SK-N-SH (cell line): ENCODE results near the gene SPATA20. TPM values are rescaled to one million over a fixed set of nuclear protein-coding genes. Genes with fewer than 3 reads are reported as not detected.

Experiments used
- CTCF ChIA-PET: fragments of 300-600, 350-600 bp; formaldehyde crosslinking; extraction: SDS; loops from one replicate; lab custom pipeline; 2021; lab: Yijun Ruan, JAX
- POLR2A ChIA-PET: fragments of 350-600 bp; sonication (Branson Sonifier 250); formaldehyde crosslinking; extraction: SDS; loops from one replicate; lab custom pipeline; 2020; ENCODE audit warnings: antibody characterized with exemption, inconsistent platforms; lab: Yijun Ruan, JAX
- DNase-seq: peaks from one replicate; pipeline ENCODE4 v3.0.0; 2012
- H2AFZ ChIP-seq: fragments of 200-600 bp; sonication (generic); 2 replicates; pipeline ENCODE4 v1.8.1; 2016; ENCODE audit warnings: antibody characterized with exemption, mild to moderate bottlenecking, low read depth
- H3F3A ChIP-seq: fragments of 200-600 bp; sonication (generic); replicated peaks from 2 replicates; pipeline ENCODE3; 2016; ENCODE audit warnings: antibody characterized with exemption, mild to moderate bottlenecking; ENCODE audit not compliant: insufficient read depth
- H3K27ac ChIP-seq, 2 experiments: fragments of 200-500 bp in 1 of 2; fragments of 200-600 bp in 1 of 2; sonication (Bioruptor generic) in 1 of 2; sonication (generic), shearing (Covaris generic) in 1 of 2; 2 replicates each; pipeline versions ENCODE4 v1.5.1 to v1.6.1; 2014 to 2016; ENCODE audit warnings: low read depth in 2 of 2, inconsistent platforms in 1 of 2, low read length in 1 of 2, mild to moderate bottlenecking in 1 of 2, mixed read lengths in 1 of 2
- H3K27me3 ChIP-seq: fragments of 200-600 bp; sonication (generic), shearing (Covaris generic); 2 replicates; pipeline ENCODE4 v1.6.1; 2016; ENCODE audit warnings: mixed run types; ENCODE audit not compliant: insufficient read depth
- H3K36me3 ChIP-seq, 2 experiments: fragments of 200-500 bp in 1 of 2; fragments of 200-600 bp in 1 of 2; sonication (Bioruptor generic) in 1 of 2; sonication (generic) in 1 of 2; replicated peaks in 1 of 2; 2 replicates each; pipeline versions ENCODE3 to v1.5.1; 2014 to 2016; ENCODE audit warnings: low read length in 1 of 2, mild to moderate bottlenecking in 1 of 2; ENCODE audit not compliant: insufficient read depth in 2 of 2, control insufficient read depth in 1 of 2
- H3K4me1 ChIP-seq, 2 experiments: fragments of 200-500 bp in 1 of 2; fragments of 200-600 bp in 1 of 2; sonication (Bioruptor generic) in 1 of 2; sonication (generic), shearing (Covaris generic) in 1 of 2; 2 replicates each; pipeline versions ENCODE4 v1.5.1 to v1.6.1; 2014 to 2016; ENCODE audit warnings: low read depth in 1 of 2, low read length in 1 of 2, mixed run types in 1 of 2; ENCODE audit not compliant: insufficient read depth in 2 of 2, control insufficient read depth in 1 of 2
- H3K4me2 ChIP-seq: fragments of 200-600 bp; sonication (generic), shearing (Covaris generic); 2 replicates; pipeline ENCODE4 v1.6.1; 2017; ENCODE audit warnings: mixed run types
- H3K4me3 ChIP-seq, 2 experiments: fragments of 200-500 bp in 1 of 2; fragments of 200-600 bp in 1 of 2; sonication (Bioruptor generic) in 1 of 2; sonication (generic), shearing (Covaris generic) in 1 of 2; 2 replicates each; pipeline versions ENCODE4 v1.5.1 to v1.8.1; 2014 to 2016; ENCODE audit warnings: low read depth in 2 of 2, inconsistent platforms in 1 of 2, low read length in 1 of 2, mild to moderate bottlenecking in 1 of 2, mixed read lengths in 1 of 2, moderate library complexity in 1 of 2
- H3K79me2 ChIP-seq: fragments of 200-600 bp; sonication (generic); 2 replicates; pipeline ENCODE4 v1.8.1; 2017; ENCODE audit warnings: mild to moderate bottlenecking; ENCODE audit not compliant: insufficient read depth
- H3K9ac ChIP-seq: fragments of 200-600 bp; sonication (generic); 2 replicates; pipeline ENCODE4 v1.6.1; 2017; ENCODE audit warnings: mixed run types
- H3K9me2 ChIP-seq: fragments of 200-600 bp; sonication (generic); 2 replicates; pipeline ENCODE4 v1.6.1; 2017; ENCODE audit warnings: mixed run types
- H3K9me3 ChIP-seq: fragments of 200-600 bp; sonication (generic); 2 replicates; pipeline ENCODE4 v1.6.1; 2017; ENCODE audit warnings: mixed run types, mild to moderate bottlenecking, moderate library complexity
- H4K20me1 ChIP-seq: fragments of 200-600 bp; sonication (generic); 2 replicates; pipeline ENCODE4 v1.6.1; 2017; ENCODE audit warnings: mild to moderate bottlenecking, mixed run types; ENCODE audit not compliant: insufficient read depth
- CHD2 ChIP-seq: fragments of 150-350 bp; IDR thresholded peaks from 2 replicates; pipeline ENCODE4 v1.6.1; 2018; ENCODE audit warnings: low read length; ENCODE audit not compliant: partially characterized antibody
- ELF1 ChIP-seq: IDR thresholded peaks from 2 replicates; pipeline ENCODE4 v1.4.0; 2012
- EP300 ChIP-seq, 2 experiments: IDR thresholded peaks; 2 replicates each; pipeline versions ENCODE4 v1.4.0 to v1.6.1; 2012; ENCODE audit warnings: borderline replicate concordance in 1 of 2, low read depth in 1 of 2, low read length in 1 of 2
- FOSL2 ChIP-seq: IDR thresholded peaks from 2 replicates; pipeline ENCODE4 v1.4.0; 2012; ENCODE audit warnings: low read depth, mild to moderate bottlenecking, moderate library complexity, borderline replicate concordance
- FOXJ3 ChIP-seq: sonication (generic); formaldehyde crosslinking; IDR thresholded peaks from 2 replicates; pipeline ENCODE4 v1.5.1; 2020; ENCODE audit warnings: mild to moderate bottlenecking, missing genetic modification reagents
- FOXM1 ChIP-seq: IDR thresholded peaks from 2 replicates; pipeline ENCODE4 v1.4.0; 2012; ENCODE audit warnings: low read depth, mild to moderate bottlenecking
- GABPA ChIP-seq: IDR thresholded peaks from 2 replicates; pipeline ENCODE4 v1.4.0; 2012; ENCODE audit warnings: low read depth, mild to moderate bottlenecking
- MXI1 ChIP-seq: IDR thresholded peaks from 2 replicates; pipeline ENCODE4 v1.6.1; 2012; ENCODE audit warnings: mild to moderate bottlenecking, low read depth, low read length, improper control_type of control experiment
- NFIC ChIP-seq: IDR thresholded peaks from 2 replicates; pipeline ENCODE4 v1.4.0; 2012; ENCODE audit warnings: borderline replicate concordance
- NRF1 ChIP-seq: IDR thresholded peaks from 2 replicates; pipeline ENCODE4 v1.6.1; 2012; ENCODE audit warnings: low read depth, mild to moderate bottlenecking, low read length
- RAD21 ChIP-seq: IDR thresholded peaks from 2 replicates; pipeline ENCODE4 v1.6.1; 2012; ENCODE audit warnings: mild to moderate bottlenecking, low read length
- RFX5 ChIP-seq: IDR thresholded peaks from 2 replicates; pipeline ENCODE4 v1.6.1; 2012; ENCODE audit warnings: mild to moderate bottlenecking, improper control_type of control experiment, low read length
- RXRA ChIP-seq: IDR thresholded peaks from 2 replicates; pipeline ENCODE4 v1.4.0; 2012; ENCODE audit warnings: low read depth, mild to moderate bottlenecking, borderline replicate concordance
- SMC3 ChIP-seq: IDR thresholded peaks from 2 replicates; pipeline ENCODE4 v1.6.1; 2012; ENCODE audit warnings: low read depth, low read length, improper control_type of control experiment
- TAF1 ChIP-seq: IDR thresholded peaks from 2 replicates; pipeline ENCODE4 v1.6.1; 2012; ENCODE audit warnings: low read depth, mild to moderate bottlenecking, low read length, moderate library complexity, borderline replicate concordance
- TCF12 ChIP-seq: IDR thresholded peaks from 2 replicates; pipeline ENCODE4 v1.4.0; 2012
- YY1 ChIP-seq: IDR thresholded peaks from 2 replicates; pipeline ENCODE4 v1.4.0; 2012; ENCODE audit warnings: low read depth, mild to moderate bottlenecking
- WGBS: methylation state at CpG from one replicate; pipeline ENCODE4 v1.1.6; 2017; ENCODE audit warnings: low lambda C conversion rate; 5-methylcytosine and 5-hydroxymethylcytosine counted together
- polyA plus RNA-seq, 3 experiments: library from polyadenylated mRNA; depleted of rRNA; stranded (reverse); fragments of >200 nt; gene quantifications; 2 replicates each; pipeline ENCODE4 v1.2.3, GENCODE V29; 2012
- TF ChIP-seq, protein P1 (sequence below): fragments of 150-350 bp; IDR thresholded peaks from 2 replicates; pipeline ENCODE4 v1.6.1; 2017; ENCODE audit warnings: antibody characterized with exemption, low read length, low read depth, borderline replicate concordance
- TF ChIP-seq, protein P2 (sequence below): fragments of 200-600 bp; sonication (generic); IDR thresholded peaks from 2 replicates; pipeline ENCODE4 v1.6.1; 2017; ENCODE audit warnings: antibody characterized with exemption, mild to moderate bottlenecking, moderate library complexity
- TF ChIP-seq, protein P3 (sequence below): fragments of 150-350 bp; IDR thresholded peaks from 2 replicates; pipeline ENCODE4 v1.6.1; 2016; ENCODE audit warnings: mild to moderate bottlenecking, low read depth, low read length
- TF ChIP-seq, protein P4 (sequence below): IDR thresholded peaks from 2 replicates; pipeline ENCODE4 v1.4.0; 2012; ENCODE audit warnings: low read depth, borderline replicate concordance
- TF ChIP-seq, protein P5 (sequence below): IDR thresholded peaks from 2 replicates; pipeline ENCODE4 v1.4.0; 2012; ENCODE audit warnings: low read depth, borderline replicate concordance

Gene SPATA20
- polyA plus RNA-seq, 1 of the 3 experiments (the other 2 are of a cell fraction), result 92.0 TPM

DNA sequence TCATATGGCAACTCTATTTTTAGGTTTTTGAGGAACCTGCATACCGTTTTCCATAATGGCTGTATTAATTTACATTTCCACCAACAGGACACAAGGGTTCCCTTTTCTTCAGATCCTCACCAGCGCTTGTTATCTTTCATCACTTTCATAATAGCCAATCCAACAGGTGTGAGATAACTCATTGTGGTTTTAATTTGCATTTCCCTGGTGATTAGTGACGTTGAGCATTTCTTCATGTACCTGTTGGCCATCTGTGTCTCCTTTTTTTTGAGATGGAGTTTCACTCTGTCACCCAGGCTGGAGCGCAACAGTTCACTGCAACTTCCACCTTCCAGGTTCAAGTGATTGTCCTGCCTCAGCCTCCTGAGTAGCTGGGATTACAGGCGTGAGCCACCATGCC lies 51.5 kb downstream of the SPATA20 start:
- no peak overlapping the region for H3K9ac ChIP-seq
- H4K20me1 ChIP-seq, result no peaks in the 10 kb centered on the region
- no peak for DNase-seq
- no peaks in the 10 kb centered on the region for H3F3A ChIP-seq
- TF ChIP-seq FOXM1 (no peak), TCF12 (no peak), RXRA (no peak), FOXJ3 (CRISPR knock-in tag) (no peak), NFIC (no peak), YY1 (no peak), TAF1 (no peak), GABPA (no peak), SMC3 (no peak), ELF1 (no peak), NRF1 (no peak), MXI1 (no peak), CHD2 (no peak), RAD21 (no peak), FOSL2 (no peak), RFX5 (no peak)
- TF ChIP-seq, protein P1, sequence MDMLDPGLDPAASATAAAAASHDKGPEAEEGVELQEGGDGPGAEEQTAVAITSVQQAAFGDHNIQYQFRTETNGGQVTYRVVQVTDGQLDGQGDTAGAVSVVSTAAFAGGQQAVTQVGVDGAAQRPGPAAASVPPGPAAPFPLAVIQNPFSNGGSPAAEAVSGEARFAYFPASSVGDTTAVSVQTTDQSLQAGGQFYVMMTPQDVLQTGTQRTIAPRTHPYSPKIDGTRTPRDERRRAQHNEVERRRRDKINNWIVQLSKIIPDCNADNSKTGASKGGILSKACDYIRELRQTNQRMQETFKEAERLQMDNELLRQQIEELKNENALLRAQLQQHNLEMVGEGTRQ, result no peak
- TF ChIP-seq, protein P2, sequence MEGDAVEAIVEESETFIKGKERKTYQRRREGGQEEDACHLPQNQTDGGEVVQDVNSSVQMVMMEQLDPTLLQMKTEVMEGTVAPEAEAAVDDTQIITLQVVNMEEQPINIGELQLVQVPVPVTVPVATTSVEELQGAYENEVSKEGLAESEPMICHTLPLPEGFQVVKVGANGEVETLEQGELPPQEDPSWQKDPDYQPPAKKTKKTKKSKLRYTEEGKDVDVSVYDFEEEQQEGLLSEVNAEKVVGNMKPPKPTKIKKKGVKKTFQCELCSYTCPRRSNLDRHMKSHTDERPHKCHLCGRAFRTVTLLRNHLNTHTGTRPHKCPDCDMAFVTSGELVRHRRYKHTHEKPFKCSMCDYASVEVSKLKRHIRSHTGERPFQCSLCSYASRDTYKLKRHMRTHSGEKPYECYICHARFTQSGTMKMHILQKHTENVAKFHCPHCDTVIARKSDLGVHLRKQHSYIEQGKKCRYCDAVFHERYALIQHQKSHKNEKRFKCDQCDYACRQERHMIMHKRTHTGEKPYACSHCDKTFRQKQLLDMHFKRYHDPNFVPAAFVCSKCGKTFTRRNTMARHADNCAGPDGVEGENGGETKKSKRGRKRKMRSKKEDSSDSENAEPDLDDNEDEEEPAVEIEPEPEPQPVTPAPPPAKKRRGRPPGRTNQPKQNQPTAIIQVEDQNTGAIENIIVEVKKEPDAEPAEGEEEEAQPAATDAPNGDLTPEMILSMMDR, result no peak
- TF ChIP-seq, all 33 proteins: peak for 0
- Histone ChIP-seq H3K36me3 (no peaks in the 10 kb centered on the region), H2AFZ (no peak overlapping the region), H3K4me2 (no peak overlapping the region), H3K9me3 (no peaks in the 10 kb centered on the region), H3K79me2 (no peaks in the 10 kb centered on the region), H3K27me3 (no peaks in the 10 kb centered on the region), H3K4me3 (no peak overlapping the region), H3K9me2 (no peaks in the 10 kb centered on the region), H3K4me1 (peaks cover 0 to 51% of the 10 kb centered on the region in 2 experiments; a peak in 3 of 4 replicates), H3K27ac (no peak overlapping the region)
- 92% methylated on average over 5 of the region's 5 CpGs for WGBS
- POLR2A ChIA-PET, result no interaction called here
- CTCF ChIA-PET, result interaction anchor here (0.8 to 22.2 kb wide), 8 partner anchors 10 to 47 kb away, joined by 3 to 402 read pairs (median 6); partner anchors contain the start of gene ABCC3

DNA sequence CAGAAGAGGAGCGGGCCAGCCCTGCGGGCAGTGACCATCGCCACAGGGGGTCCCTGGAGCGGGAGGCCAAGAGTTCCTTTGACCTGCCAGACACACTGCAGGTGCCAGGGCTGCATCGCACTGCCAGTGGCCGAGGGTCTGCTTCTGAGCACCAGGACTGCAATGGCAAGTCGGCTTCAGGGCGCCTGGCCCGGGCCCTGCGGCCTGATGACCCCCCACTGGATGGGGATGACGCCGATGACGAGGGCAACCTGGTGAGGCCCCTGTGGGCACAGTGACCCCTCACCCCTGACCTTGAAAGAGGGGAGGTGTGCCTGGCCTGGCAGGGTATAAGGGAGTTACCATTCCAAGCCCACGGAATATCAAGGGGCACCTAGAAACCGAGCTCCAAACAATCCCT lies 52.6 kb downstream of the SPATA20 start:
- Histone ChIP-seq H3K4me2 (no peak overlapping the region), H3K9ac (no peak overlapping the region), H2AFZ (no peak overlapping the region), H3K27ac (no peak overlapping the region), H4K20me1 (no peaks in the 10 kb centered on the region), H3K9me3 (no peaks in the 10 kb centered on the region), H3K36me3 (no peaks in the 10 kb centered on the region), H3K4me1 (peaks cover 5 to 51% of the 10 kb centered on the region in 2 experiments), H3K9me2 (no peaks in the 10 kb centered on the region), H3F3A (no peaks in the 10 kb centered on the region), H3K79me2 (no peaks in the 10 kb centered on the region), H3K27me3 (no peaks in the 10 kb centered on the region), H3K4me3 (no peak overlapping the region)
- no peak for DNase-seq
- CTCF ChIA-PET, result interaction anchor here (0.8 to 22.2 kb wide), 5 partner anchors 9 to 48 kb away, joined by 3 to 402 read pairs (median 7); partner anchors contain the start of gene ABCC3
- WGBS, result 81% methylated on average over 15 of the region's 15 CpGs
- POLR2A ChIA-PET, result no interaction called here
- TF ChIP-seq, protein P3, sequence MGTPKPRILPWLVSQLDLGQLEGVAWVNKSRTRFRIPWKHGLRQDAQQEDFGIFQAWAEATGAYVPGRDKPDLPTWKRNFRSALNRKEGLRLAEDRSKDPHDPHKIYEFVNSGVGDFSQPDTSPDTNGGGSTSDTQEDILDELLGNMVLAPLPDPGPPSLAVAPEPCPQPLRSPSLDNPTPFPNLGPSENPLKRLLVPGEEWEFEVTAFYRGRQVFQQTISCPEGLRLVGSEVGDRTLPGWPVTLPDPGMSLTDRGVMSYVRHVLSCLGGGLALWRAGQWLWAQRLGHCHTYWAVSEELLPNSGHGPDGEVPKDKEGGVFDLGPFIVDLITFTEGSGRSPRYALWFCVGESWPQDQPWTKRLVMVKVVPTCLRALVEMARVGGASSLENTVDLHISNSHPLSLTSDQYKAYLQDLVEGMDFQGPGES, result no peak
- TF ChIP-seq, protein P4, sequence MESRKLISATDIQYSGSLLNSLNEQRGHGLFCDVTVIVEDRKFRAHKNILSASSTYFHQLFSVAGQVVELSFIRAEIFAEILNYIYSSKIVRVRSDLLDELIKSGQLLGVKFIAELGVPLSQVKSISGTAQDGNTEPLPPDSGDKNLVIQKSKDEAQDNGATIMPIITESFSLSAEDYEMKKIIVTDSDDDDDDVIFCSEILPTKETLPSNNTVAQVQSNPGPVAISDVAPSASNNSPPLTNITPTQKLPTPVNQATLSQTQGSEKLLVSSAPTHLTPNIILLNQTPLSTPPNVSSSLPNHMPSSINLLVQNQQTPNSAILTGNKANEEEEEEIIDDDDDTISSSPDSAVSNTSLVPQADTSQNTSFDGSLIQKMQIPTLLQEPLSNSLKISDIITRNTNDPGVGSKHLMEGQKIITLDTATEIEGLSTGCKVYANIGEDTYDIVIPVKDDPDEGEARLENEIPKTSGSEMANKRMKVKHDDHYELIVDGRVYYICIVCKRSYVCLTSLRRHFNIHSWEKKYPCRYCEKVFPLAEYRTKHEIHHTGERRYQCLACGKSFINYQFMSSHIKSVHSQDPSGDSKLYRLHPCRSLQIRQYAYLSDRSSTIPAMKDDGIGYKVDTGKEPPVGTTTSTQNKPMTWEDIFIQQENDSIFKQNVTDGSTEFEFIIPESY, result no peak
- TF ChIP-seq TAF1, result no peak
- no peak for TF ChIP-seq FOXJ3 (CRISPR knock-in tag)
- no peak for TF ChIP-seq RAD21
- no peak for TF ChIP-seq GABPA
- no peak for TF ChIP-seq NRF1
- TF ChIP-seq FOXM1, result no peak
- no peak for TF ChIP-seq ELF1
- TF ChIP-seq MXI1, result no peak
- TF ChIP-seq EP300 (IDR thresholded peaks at IDR 0.05; ENCODE audit: borderline replicate concordance in 1 of 2, low read depth in 1 of 2, low read length in 1 of 2), result no peak
- TF ChIP-seq FOSL2, result no peak
- TF ChIP-seq, protein P5, sequence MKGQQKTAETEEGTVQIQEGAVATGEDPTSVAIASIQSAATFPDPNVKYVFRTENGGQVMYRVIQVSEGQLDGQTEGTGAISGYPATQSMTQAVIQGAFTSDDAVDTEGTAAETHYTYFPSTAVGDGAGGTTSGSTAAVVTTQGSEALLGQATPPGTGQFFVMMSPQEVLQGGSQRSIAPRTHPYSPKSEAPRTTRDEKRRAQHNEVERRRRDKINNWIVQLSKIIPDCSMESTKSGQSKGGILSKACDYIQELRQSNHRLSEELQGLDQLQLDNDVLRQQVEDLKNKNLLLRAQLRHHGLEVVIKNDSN, result no peak
